PFSK-1 (cell line): ENCODE measurements around the gene VCX2.

ENCODE experiments used
- FOXP2 ChIP-seq: optimal IDR thresholded peaks from 2 replicates; pipeline ENCODE3; 2011; ENCODE audit warnings: borderline replicate concordance, control low read depth, inconsistent platforms; ENCODE audit not compliant: insufficient read depth; ENCODE audit errors: extremely low read length, extremely low read depth
- POLR2AphosphoS5 ChIP-seq: IDR thresholded peaks from 2 replicates; pipeline ENCODE4 v1.6.1; 2012; ENCODE audit warnings: low read depth, mild to moderate bottlenecking, control low read depth, low read length, moderate library complexity
- SIN3A ChIP-seq: IDR thresholded peaks from 2 replicates; pipeline ENCODE4 v1.6.1; 2012; ENCODE audit warnings: mild to moderate bottlenecking, low read length, moderate library complexity, borderline replicate concordance; ENCODE audit not compliant: insufficient read depth
- TAF1 ChIP-seq: IDR thresholded peaks from 2 replicates; pipeline ENCODE4 v1.6.1; 2012; ENCODE audit warnings: low read length, control low read depth, borderline replicate concordance; ENCODE audit not compliant: insufficient read depth
- TF ChIP-seq, protein P1 (sequence below), 2 experiments: IDR thresholded peaks; 2 replicates each; pipeline versions ENCODE4 v1.6.1 to v1.8.0; 2011 to 2012; ENCODE audit warnings: low read depth in 2 of 2, low read length in 2 of 2, control low read depth in 1 of 2, inconsistent platforms in 1 of 2, mild to moderate bottlenecking in 1 of 2, moderate library complexity in 1 of 2; ENCODE audit not compliant: insufficient read depth in 1 of 2

The VCX2 gene

DNA sequence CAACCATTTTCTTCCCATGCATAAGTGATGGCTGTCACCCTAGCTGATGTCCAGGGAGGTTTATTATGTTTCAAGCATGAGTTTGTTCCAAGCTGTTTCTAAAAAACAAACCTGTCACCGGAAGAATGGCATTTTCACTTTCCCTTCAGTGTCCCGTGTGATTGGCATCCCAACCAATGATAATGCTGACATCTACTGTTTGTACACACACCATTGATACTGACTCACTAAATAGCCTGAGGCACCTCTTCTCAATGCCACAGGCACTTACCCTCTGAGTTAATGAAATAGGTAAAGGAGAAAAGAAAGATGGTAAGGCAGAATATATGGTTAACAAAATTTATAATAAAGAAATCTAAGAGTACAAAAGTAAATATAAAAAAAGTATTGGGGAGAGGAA is 23.1 kb upstream of the VCX2 start:
- TF ChIP-seq POLR2AphosphoS5 (no peak), SIN3A (no peak), FOXP2 (no peak), TAF1 (no peak)
- TF ChIP-seq, protein P1, sequence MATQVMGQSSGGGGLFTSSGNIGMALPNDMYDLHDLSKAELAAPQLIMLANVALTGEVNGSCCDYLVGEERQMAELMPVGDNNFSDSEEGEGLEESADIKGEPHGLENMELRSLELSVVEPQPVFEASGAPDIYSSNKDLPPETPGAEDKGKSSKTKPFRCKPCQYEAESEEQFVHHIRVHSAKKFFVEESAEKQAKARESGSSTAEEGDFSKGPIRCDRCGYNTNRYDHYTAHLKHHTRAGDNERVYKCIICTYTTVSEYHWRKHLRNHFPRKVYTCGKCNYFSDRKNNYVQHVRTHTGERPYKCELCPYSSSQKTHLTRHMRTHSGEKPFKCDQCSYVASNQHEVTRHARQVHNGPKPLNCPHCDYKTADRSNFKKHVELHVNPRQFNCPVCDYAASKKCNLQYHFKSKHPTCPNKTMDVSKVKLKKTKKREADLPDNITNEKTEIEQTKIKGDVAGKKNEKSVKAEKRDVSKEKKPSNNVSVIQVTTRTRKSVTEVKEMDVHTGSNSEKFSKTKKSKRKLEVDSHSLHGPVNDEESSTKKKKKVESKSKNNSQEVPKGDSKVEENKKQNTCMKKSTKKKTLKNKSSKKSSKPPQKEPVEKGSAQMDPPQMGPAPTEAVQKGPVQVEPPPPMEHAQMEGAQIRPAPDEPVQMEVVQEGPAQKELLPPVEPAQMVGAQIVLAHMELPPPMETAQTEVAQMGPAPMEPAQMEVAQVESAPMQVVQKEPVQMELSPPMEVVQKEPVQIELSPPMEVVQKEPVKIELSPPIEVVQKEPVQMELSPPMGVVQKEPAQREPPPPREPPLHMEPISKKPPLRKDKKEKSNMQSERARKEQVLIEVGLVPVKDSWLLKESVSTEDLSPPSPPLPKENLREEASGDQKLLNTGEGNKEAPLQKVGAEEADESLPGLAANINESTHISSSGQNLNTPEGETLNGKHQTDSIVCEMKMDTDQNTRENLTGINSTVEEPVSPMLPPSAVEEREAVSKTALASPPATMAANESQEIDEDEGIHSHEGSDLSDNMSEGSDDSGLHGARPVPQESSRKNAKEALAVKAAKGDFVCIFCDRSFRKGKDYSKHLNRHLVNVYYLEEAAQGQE (IDR thresholded peaks at IDR 0.05; ENCODE audit: insufficient read depth in 1 of 2, low read depth in 2 of 2, low read length in 2 of 2) = no peak

DNA sequence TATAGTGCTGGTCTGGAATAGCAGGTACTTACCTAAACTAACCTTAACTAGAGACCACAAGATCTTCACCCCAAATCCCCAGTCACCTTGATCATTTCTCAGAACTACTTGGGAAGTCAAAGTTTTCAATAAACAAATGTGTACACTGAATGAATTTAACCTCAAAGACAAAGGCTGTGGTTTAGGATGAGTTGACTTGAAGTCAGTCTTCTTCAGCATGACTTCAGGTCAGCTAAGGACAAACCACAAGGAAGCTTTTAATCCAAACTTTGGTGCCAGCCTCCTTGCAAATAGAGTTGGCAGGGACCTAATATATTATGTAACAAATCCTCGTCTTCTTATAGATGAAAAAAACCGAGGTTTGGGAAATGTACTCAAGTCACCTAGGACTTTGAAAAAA is 21.2 kb upstream of the VCX2 start:
- TF ChIP-seq FOXP2 = no peak
- no peak for TF ChIP-seq TAF1
- TF ChIP-seq, protein P1 (IDR thresholded peaks at IDR 0.05; ENCODE audit: insufficient read depth in 1 of 2, low read depth in 2 of 2, low read length in 2 of 2) = no peak
- no peak for TF ChIP-seq SIN3A
- no peak for TF ChIP-seq POLR2AphosphoS5

DNA sequence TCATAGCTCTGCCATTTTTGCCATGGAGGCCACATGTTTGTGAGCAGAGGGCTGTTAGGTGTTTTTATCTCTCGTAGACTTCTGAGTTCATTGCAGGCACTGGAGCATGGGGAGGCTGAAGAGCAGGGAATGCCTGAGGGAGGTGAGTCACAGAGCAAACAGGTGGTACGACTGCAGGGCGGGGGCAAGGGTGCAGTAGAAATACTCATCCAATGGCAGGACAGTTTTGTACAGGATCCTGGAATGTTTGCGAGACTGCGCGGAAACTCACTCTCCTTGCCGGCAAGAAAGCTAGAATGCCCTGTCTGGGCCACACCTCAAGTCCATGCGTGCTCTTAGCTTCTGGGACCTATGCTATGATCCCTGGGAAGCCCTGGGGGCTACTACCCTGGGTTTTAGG is 20.0 kb upstream of the VCX2 start:
- no peak for TF ChIP-seq SIN3A
- no peak for TF ChIP-seq TAF1
- TF ChIP-seq, protein P1 (IDR thresholded peaks at IDR 0.05; ENCODE audit: insufficient read depth in 1 of 2, low read depth in 2 of 2, low read length in 2 of 2) = no peak
- TF ChIP-seq FOXP2 = no peak
- TF ChIP-seq POLR2AphosphoS5 = no peak

DNA sequence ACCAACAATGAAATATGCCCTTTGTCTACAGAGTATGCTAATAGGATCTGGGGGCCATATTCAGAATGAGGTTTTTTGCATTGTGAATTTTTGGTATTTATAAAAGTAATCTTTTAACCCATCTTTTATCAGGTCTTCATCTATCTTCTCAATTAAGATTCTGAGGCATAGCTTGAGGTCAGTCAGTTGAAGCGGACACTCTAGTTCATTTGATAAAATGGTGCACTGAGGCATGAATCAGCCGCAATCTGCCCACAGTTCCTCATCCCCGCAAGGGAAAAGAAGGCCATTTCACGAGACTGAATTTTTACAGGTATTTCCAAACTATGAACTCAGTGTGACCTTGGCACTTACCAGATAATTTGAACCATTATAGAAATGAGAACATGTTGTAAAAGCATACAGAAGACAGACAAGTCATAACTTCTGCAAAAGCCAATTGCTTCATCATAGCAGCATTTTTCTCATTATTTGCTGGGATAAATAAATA is 19.3 kb upstream of the VCX2 start:
- TF ChIP-seq, protein P1 (IDR thresholded peaks at IDR 0.05; ENCODE audit: insufficient read depth in 1 of 2, low read depth in 2 of 2, low read length in 2 of 2) = no peak
- no peak for TF ChIP-seq POLR2AphosphoS5
- no peak for TF ChIP-seq TAF1
- no peak for TF ChIP-seq SIN3A
- no peak for TF ChIP-seq FOXP2

DNA sequence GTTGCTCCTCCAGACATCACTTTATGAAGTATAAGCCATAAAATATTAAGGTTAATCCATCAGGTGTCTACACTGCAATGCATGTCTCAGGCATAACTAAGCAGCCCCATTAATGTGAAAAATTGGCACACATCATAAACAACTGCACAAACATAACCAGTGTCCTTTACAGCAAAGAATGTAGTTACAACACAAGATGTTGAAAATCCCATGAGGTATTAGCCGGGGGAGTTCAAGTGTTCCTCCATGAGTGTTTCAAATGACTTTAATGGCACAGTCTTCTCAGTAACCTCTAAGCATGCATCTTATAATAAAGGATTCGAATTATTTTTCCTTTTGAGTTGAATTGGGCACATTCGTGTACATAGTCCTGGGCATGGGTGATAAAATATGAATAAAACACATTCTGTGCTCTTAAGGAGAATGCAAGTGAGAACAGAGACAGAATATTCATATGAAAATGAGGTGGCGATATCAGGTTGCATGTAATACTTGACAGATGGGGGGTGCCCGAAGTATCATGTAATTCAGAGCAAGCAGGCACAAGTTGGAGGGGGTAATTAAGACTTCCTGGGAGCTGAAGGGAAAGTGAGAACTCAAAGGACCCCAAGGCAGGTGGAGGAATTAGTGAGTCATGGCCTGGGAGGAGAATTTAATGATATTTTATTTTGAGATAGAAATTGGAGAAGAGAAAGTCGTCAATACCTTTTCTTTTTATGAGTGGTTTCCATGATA is 18.2 kb upstream of the VCX2 start:
- TF ChIP-seq TAF1 = no peak
- no peak for TF ChIP-seq FOXP2
- TF ChIP-seq POLR2AphosphoS5 = no peak
- TF ChIP-seq, protein P1 (IDR thresholded peaks at IDR 0.05; ENCODE audit: insufficient read depth in 1 of 2, low read depth in 2 of 2, low read length in 2 of 2) = no peak
- TF ChIP-seq SIN3A = no peak
